Suprapubic skin (tissue), 4 donors: ENCODE measurements around the gene GPR84. TPM values are rescaled to one million over a fixed set of nuclear protein-coding genes. Genes with fewer than 3 reads are reported as not detected.
A peak's percentile ranks its signal among the peaks of the same experiment; 100 is the strongest.
"Not testable (repeated sequence)": the region's sequence is repeated elsewhere in the genome, so short reads cannot be mapped to it uniquely, and the experiment has no call there.

Experiments used
- DNase-seq, 2 donors: peaks; one replicate each; pipeline ENCODE4 v3.0.0-alpha.2; 2019; ENCODE audit warnings: low spot score in 2 of 2
- H3K27ac ChIP-seq: fragments of 200-600 bp; sonication (generic); one replicate; pipeline ENCODE4 v1.5.1; 2019
- H3K27me3 ChIP-seq: fragments of 200-600 bp; sonication (generic); one replicate; pipeline ENCODE4 v1.5.1; 2019
- H3K36me3 ChIP-seq: fragments of 200-600 bp; sonication (generic); one replicate; pipeline ENCODE4 v1.5.1; 2019
- H3K4me1 ChIP-seq: fragments of 200-600 bp; sonication (generic); one replicate; pipeline ENCODE4 v1.5.1; 2019
- H3K4me3 ChIP-seq: fragments of 200-600 bp; sonication (generic); one replicate; pipeline ENCODE4 v1.5.1; 2019; ENCODE audit warnings: mild to moderate bottlenecking
- H3K9me3 ChIP-seq: fragments of 200-600 bp; sonication (generic); one replicate; pipeline ENCODE4 v1.5.1; 2019
- CTCF ChIP-seq, 2 donors: fragments of 200-600 bp in 1 of 2; fragments of 450-650 bp in 1 of 2; sonication (generic) in 1 of 2; IDR thresholded peaks; one replicate each; pipeline ENCODE4 v1.5.1; 2016 to 2019; ENCODE audit warnings: antibody characterized with exemption in 2 of 2, mild to moderate bottlenecking in 1 of 2, moderate library complexity in 1 of 2
- EP300 ChIP-seq: sonication (generic); formaldehyde crosslinking; IDR thresholded peaks from one replicate; pipeline ENCODE4 v1.6.1; 2017; ENCODE audit warnings: antibody characterized with exemption
- POLR2A ChIP-seq, 2 donors: fragments of 450-650 bp; IDR thresholded peaks; one replicate each; pipeline ENCODE4 v1.6.1; 2017; ENCODE audit warnings: antibody characterized with exemption in 2 of 2, mild to moderate bottlenecking in 2 of 2, moderate library complexity in 2 of 2
- POLR2AphosphoS5 ChIP-seq, 3 donors: sonication (generic); formaldehyde crosslinking; IDR thresholded peaks; one replicate each; pipeline ENCODE4 v1.6.1; 2017; ENCODE audit warnings: antibody characterized with exemption in 3 of 3
- WGBS: methylation state at CpG from one replicate; pipeline ENCODE4 v1.1.5; 2018; 5-methylcytosine and 5-hydroxymethylcytosine counted together
- total RNA-seq, 4 donors: library from RNA; depleted of rRNA; stranded (reverse); fragments of >200 nt; gene quantifications; one replicate each; pipeline ENCODE4 v1.1.0, GENCODE V29; 2016

The GPR84 gene
- total RNA-seq, 4 donors from 2014 or later, result 0.38 to 1.7 (median 0.73) TPM

GRCh38 chr12:54357506-54358190 is 6.6 kb downstream of the GPR84 start:
- WGBS, result 57% methylated on average over 2 of the region's 2 CpGs
- Histone ChIP-seq H3K36me3 (no peaks in the 10 kb centered on the region), H3K4me3 (no peak overlapping the region), H3K27me3 (no peaks in the 10 kb centered on the region), H3K4me1 (peaks cover 43% of the 10 kb centered on the region), H3K27ac (peak overlapping the region; percentile 37), H3K9me3 (no peaks in the 10 kb centered on the region)
- no peak for TF ChIP-seq POLR2AphosphoS5 (IDR thresholded peaks at IDR 0.05)
- DNase-seq, result no peak

GRCh38 chr12:54356951-54357356 is 7.3 kb downstream of the GPR84 start:
- Histone ChIP-seq H3K27ac (peak overlapping the region; percentile 37), H3K27me3 (no peaks in the 10 kb centered on the region), H3K4me1 (peaks cover 50% of the 10 kb centered on the region), H3K9me3 (no peaks in the 10 kb centered on the region), H3K36me3 (peaks cover 1% of the 10 kb centered on the region), H3K4me3 (no peak overlapping the region)
- DNase-seq, result no peak
- TF ChIP-seq POLR2AphosphoS5 (IDR thresholded peaks at IDR 0.05), result no peak
- TF ChIP-seq POLR2A (IDR thresholded peaks at IDR 0.05), result no peak
- TF ChIP-seq CTCF (IDR thresholded peaks at IDR 0.05), result no peak
- TF ChIP-seq EP300, result no peak
- WGBS, result 90% methylated on average over 4 of the region's 4 CpGs

GRCh38 chr12:54356228-54356627 is 8.1 kb downstream of the GPR84 start:
- WGBS, result 66% methylated on average over 3 of the region's 3 CpGs
- H3K27ac ChIP-seq, result peak overlapping the region; percentile 27
- TF ChIP-seq POLR2A (IDR thresholded peaks at IDR 0.05) (no peak), EP300 (no peak), CTCF (IDR thresholded peaks at IDR 0.05) (no peak), POLR2AphosphoS5 (IDR thresholded peaks at IDR 0.05) (no peak)
- H3K4me3 ChIP-seq, result no peak overlapping the region
- H3K9me3 ChIP-seq, result no peaks in the 10 kb centered on the region
- H3K27me3 ChIP-seq, result no peaks in the 10 kb centered on the region
- H3K4me1 ChIP-seq, result peaks cover 56% of the 10 kb centered on the region
- H3K36me3 ChIP-seq, result peaks cover 9% of the 10 kb centered on the region
- no peak for DNase-seq

- TF ChIP-seq CTCF (IDR thresholded peaks at IDR 0.05), result no peak
- TF ChIP-seq POLR2A (IDR thresholded peaks at IDR 0.05), result no peak
- TF ChIP-seq POLR2AphosphoS5 (IDR thresholded peaks at IDR 0.05), result no peak
- TF ChIP-seq EP300, result no peak
- WGBS, result 83% methylated on average over 6 of the region's 6 CpGs
- H3K4me1 ChIP-seq, result peaks cover 56% of the 10 kb centered on the region
- H3K4me3 ChIP-seq, result no peak overlapping the region
- H3K27me3 ChIP-seq, result no peaks in the 10 kb centered on the region
- DNase-seq, result no peak
- H3K36me3 ChIP-seq, result peaks cover 18% of the 10 kb centered on the region
- H3K27ac ChIP-seq, result peak overlapping the region; percentile 27
- H3K9me3 ChIP-seq, result no peaks in the 10 kb centered on the region
Observed at GRCh38 chr12:54355104-54355815, 9.0 kb downstream of the GPR84 start.

GRCh38 chr12:54354271-54354670 is 10.0 kb downstream of the GPR84 start:
- not testable (repeated sequence) for H3K9me3 ChIP-seq, DNase-seq, H3K4me3 ChIP-seq, H3K27me3 ChIP-seq, H3K27ac ChIP-seq
- 81% methylated on average over 7 of the region's 7 CpGs for WGBS
- peaks cover 51% of the 10 kb centered on the region for H3K4me1 ChIP-seq
- peaks cover 28% of the 10 kb centered on the region for H3K36me3 ChIP-seq
